22Rv1 (cell line): Measurements from ENCODE around the gene MRPS22.

Source experiments
- H3K27ac ChIP-seq: fragments of 450-650 bp; 2 replicates; pipeline ENCODE4 v1.5.1; 2017
- CTCF ChIP-seq: fragments of 450-650 bp; IDR thresholded peaks from 2 replicates; pipeline ENCODE4 v1.5.1; 2017; ENCODE audit warnings: mild to moderate bottlenecking
- ZFX ChIP-seq: fragments of 450-650 bp; IDR thresholded peaks from 2 replicates; pipeline ENCODE4 v1.6.1; 2017; ENCODE audit warnings: antibody characterized with exemption, borderline replicate concordance

MRPS22 gene

GRCh38 chr3:139312416-139312815 lies 31.4 kb upstream of the MRPS22 start:
- TF ChIP-seq ZFX, result no peak
- TF ChIP-seq CTCF, result no peak
- H3K27ac ChIP-seq, result no peak overlapping the region

GRCh38 chr3:139312959-139313358 lies 30.9 kb upstream of the MRPS22 start:
- no peak overlapping the region for H3K27ac ChIP-seq
- TF ChIP-seq CTCF (no peak), ZFX (no peak)

- H3K27ac ChIP-seq, result no peak overlapping the region
- TF ChIP-seq ZFX, result no peak
- no peak for TF ChIP-seq CTCF
These were observed 29.9 kb upstream of the MRPS22 start for GRCh38 chr3:139313921-139314320.

- TF ChIP-seq CTCF (no peak), ZFX (no peak)
- H3K27ac ChIP-seq, result no peak overlapping the region
These were observed 26.6 kb upstream of the MRPS22 start for GRCh38 chr3:139317215-139317614.

GRCh38 chr3:139317660-139318430 lies 26.0 kb upstream of the MRPS22 start:
- H3K27ac ChIP-seq, result no peak overlapping the region
- TF ChIP-seq CTCF, result no peak
- no peak for TF ChIP-seq ZFX

GRCh38 chr3:139318431-139318816 lies 25.4 kb upstream of the MRPS22 start:
- H3K27ac ChIP-seq, result no peak overlapping the region
- no peak for TF ChIP-seq ZFX
- no peak for TF ChIP-seq CTCF

- H3K27ac ChIP-seq, result no peak overlapping the region
- TF ChIP-seq CTCF (no peak), ZFX (no peak)
These were observed 25.0 kb upstream of the MRPS22 start for GRCh38 chr3:139318826-139319225.
